DOHH2 (cell line): ENCODE measurements around the gene VAMP4.

Experiments
- EZH2phosphoT487 ChIP-seq: fragments of 200-600 bp; sonication (generic); IDR thresholded peaks from 2 replicates; pipeline ENCODE4 v1.6.1; 2017; ENCODE audit warnings: borderline replicate concordance, mild to moderate bottlenecking, antibody characterized with exemption, low read length, moderate library complexity, mixed read lengths
- TF ChIP-seq, protein P1 (sequence below): fragments of 200-600 bp; sonication (generic); IDR thresholded peaks from one replicate; pipeline ENCODE4 v1.5.1; 2014; ENCODE audit warnings: antibody characterized with exemption, mild to moderate bottlenecking, low read depth, low read length; ENCODE audit not compliant: poor library complexity, severe bottlenecking

DNA sequence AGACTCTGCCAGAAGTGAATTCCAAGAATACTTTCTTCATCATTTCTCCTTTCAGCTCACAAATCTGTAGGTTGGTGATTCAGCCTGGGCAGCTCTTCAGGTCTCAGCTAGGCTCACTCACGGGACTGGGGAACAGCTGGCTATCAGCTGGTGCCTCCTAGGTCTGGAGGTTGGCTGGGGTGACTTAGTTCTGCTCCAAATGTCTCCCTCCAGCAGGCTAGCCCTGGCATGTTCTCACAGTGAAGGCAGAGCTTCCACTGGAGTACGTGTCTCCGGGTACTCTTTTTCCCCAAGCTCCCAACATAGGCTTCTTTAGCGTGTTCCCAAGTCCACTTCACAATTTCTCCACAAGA lies 12.5 kb upstream of the VAMP4 start:
- TF ChIP-seq, protein P1, sequence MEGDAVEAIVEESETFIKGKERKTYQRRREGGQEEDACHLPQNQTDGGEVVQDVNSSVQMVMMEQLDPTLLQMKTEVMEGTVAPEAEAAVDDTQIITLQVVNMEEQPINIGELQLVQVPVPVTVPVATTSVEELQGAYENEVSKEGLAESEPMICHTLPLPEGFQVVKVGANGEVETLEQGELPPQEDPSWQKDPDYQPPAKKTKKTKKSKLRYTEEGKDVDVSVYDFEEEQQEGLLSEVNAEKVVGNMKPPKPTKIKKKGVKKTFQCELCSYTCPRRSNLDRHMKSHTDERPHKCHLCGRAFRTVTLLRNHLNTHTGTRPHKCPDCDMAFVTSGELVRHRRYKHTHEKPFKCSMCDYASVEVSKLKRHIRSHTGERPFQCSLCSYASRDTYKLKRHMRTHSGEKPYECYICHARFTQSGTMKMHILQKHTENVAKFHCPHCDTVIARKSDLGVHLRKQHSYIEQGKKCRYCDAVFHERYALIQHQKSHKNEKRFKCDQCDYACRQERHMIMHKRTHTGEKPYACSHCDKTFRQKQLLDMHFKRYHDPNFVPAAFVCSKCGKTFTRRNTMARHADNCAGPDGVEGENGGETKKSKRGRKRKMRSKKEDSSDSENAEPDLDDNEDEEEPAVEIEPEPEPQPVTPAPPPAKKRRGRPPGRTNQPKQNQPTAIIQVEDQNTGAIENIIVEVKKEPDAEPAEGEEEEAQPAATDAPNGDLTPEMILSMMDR, result no peak
- TF ChIP-seq EZH2phosphoT487, result no peak
